Measurements from ENCODE around the gene XRN2.
"Not testable (repeated sequence)": the region's sequence is repeated elsewhere in the genome, so short reads cannot be mapped to it uniquely, and the experiment has no call there.

Gene XRN2

GRCh38 chr20:21413996-21414395 is 110.9 kb downstream of the XRN2 start:
- not testable (repeated sequence) for DNase-seq (ENCODE audit: low read depth in 2 of 3, low spot score in 1 of 3)

DNA sequence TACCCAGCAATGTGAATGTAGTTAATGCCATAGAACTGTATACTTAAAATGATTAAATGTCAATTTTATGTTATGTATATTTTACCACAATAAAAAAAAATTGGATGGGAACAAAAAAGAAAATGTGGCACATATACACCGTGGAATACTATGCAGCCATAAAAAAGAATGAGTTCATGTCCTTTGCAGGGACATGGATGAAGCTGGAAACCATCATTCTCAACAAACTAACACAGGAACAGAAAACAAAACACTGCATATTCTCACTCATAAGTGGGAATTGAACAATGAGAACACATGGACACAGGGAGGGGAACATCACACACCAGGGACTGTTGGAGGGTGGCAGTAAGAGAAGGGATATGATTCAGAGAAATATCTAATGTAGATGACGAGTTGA is 116.0 kb downstream of the XRN2 start:
- not testable (repeated sequence) for DNase-seq (ENCODE audit: low read depth in 2 of 3, low spot score in 1 of 3)

DNA sequence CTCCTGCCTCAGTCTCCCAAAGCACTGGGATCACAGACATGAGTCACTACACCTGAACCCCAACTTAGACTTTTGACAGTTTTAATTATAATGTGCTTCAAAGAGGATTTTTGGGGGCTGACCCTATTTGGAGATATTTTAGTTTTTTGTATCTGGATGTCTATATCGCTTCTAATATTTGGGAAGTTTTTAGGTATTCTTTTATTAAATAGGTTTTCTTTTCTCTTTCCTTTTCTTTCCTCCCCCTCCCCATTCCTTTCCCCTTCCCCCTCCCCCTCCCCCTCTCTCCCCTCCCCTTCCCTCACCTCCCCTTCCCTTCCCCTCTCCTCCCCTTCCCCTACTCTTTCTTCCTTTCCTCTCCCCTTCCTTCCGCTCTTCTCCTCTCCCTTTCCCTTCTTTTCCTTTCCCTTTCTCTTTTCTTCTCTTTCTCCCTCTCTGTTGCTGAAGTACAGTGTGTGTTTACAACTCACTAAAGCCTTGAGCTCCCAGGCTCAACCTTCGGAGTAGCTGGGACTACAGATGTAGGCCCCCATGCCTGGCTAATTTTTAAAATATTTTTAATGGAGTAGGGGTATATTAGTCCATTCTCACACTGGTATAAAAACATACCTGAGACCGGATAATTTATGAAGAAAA is 118.6 kb downstream of the XRN2 start:
- no peak for DNase-seq (ENCODE audit: low read depth in 2 of 3, low spot score in 1 of 3)

GRCh38 chr20:21423712-21424111 is 120.6 kb downstream of the XRN2 start:
- not testable (repeated sequence) for DNase-seq (ENCODE audit: low read depth in 2 of 3, low spot score in 1 of 3)

DNA sequence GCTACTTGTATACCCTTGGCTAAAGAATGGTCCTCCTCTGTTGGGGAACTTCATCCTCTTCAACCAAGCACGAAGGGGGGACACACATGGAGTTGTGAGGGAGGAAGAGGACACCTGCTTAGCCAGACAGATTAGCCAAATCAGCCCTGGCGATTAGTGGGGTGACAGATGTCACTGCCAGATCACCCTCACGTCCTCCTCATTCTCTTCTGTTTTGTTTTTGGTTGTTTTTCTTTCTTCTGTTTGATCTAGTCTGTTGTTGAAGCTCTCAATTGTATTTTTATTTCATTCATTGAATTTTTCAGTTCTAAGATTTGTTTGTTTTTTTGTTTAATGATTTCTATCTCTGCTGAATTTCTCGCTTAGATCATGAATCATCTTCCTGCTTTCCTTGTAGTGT is 121.7 kb downstream of the XRN2 start:
- DNase-seq (ENCODE audit: low read depth in 2 of 3, low spot score in 1 of 3): no peak

DNA sequence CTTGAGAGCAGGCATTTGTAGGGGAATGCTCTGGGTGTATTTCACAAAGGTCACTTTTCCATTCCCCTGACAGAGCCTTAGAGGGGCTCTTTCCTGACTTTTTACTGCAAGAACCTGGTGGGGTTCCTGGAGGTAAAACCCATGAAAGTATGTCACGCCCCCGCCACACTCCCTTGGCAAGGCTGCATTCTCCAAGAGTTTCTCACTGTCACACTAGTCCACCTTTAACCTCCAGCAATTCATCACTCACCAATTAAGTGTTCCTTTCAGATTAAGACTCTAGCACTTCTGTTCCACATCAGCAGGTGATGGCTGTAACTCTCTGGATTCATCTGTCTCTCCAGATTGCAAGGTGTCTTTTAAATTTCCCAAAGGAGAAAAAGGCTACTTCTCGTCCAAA is 126.9 kb downstream of the XRN2 start:
- no peak for DNase-seq (ENCODE audit: low read depth in 2 of 3, low spot score in 1 of 3)

- no peak for DNase-seq (ENCODE audit: low read depth in 2 of 3, low spot score in 1 of 3)
These were observed 129.8 kb downstream of the XRN2 start for GRCh38 chr20:21432911-21433310.

GRCh38 chr20:21433329-21433890 is 130.3 kb downstream of the XRN2 start:
- DNase-seq (ENCODE audit: low read depth in 2 of 3, low spot score in 1 of 3): no peak

DNA sequence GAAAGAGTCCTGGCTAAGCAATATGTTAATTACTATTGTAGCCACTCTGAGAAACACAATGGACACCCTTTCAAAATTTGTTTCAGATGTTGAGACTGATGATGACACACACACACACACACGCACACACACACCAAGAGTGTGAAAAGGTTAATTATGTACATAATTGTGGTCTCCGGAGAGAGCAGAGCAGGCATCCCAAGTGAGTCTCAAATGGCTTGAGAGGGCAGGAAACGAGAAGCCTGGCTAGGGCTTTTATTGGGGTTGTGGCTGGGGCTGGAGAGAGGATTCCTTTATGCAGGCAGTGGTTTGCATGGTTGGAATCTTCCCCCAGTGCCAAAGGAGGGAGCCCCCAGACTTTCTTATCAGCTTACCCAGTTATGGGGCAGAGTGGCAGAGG is 132.4 kb downstream of the XRN2 start:
- DNase-seq (ENCODE audit: low read depth in 2 of 3, low spot score in 1 of 3): no peak

- DNase-seq (ENCODE audit: low read depth in 2 of 3, low spot score in 1 of 3): no peak
These were observed 133.1 kb downstream of the XRN2 start for GRCh38 chr20:21436205-21436604.

- DNase-seq (ENCODE audit: low read depth in 2 of 3, low spot score in 1 of 3): no peak
These were observed 134.1 kb downstream of the XRN2 start for GRCh38 chr20:21437248-21437647.

DNA sequence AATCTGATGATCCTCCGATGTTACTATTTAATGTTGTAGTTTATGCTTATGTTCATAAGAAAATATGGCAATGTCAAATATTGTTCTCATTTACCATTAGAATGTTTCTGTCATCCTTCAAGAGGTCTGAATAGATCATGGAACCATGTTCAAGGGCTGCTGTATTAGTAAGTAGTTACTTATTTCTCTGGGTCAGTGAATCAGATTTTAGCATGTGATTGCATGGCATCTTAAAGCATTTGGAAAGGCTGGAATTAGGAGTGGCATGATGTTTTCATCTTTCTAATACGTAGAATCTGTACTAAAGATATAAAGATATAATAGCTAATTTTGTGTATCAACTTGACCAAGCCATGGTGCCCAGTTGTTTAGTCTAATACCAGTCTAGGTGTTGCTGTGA is 134.7 kb downstream of the XRN2 start:
- no peak for DNase-seq (ENCODE audit: low read depth in 2 of 3, low spot score in 1 of 3)

Data from stimulated activated CD4-positive, alpha-beta T cell treated with anti-CD3 and anti-CD28 coated beads, Interleukin-12 subunit alpha, Interleukin-12 subunit beta, amount 100 ng/mL, for 48 hours (primary cell).